Caco-2 (cell line): ENCODE results near the gene P4HA2. TPM values are rescaled to one million over a fixed set of nuclear protein-coding genes. Genes with fewer than 3 reads are reported as not detected.

ENCODE experiments used
- BruUV-seq: library from RNA; stranded (reverse); fragments of 400-500 nt; replicated peaks from 2 replicates; lab custom pipeline; 2021; lab: Mats Ljungman, UMichigan
- CTCF ChIA-PET: fragments of 300-600 bp; sonication (Branson Sonifier 250); formaldehyde crosslinking; loops from one replicate; lab custom pipeline; 2022; ENCODE audit warnings: antibody characterized with exemption; lab: Charles Lee
- POLR2A ChIA-PET: fragments of 300-600 bp; sonication (Branson Sonifier 250); formaldehyde crosslinking; loops from one replicate; lab custom pipeline; 2022; ENCODE audit warnings: antibody characterized with exemption; lab: Charles Lee
- DNase-seq, 2 experiments: peaks; one replicate each; pipeline versions ENCODE4 v3.0.0 to v3.0.0-alpha.2; 2020 to 2022
- H3K27me3 ChIP-seq: replicated peaks from 2 replicates; pipeline ENCODE4 v1.6.0; 2011; ENCODE audit warnings: low read length; ENCODE audit not compliant: control insufficient read depth, insufficient read depth
- H3K36me3 ChIP-seq: 2 replicates; pipeline ENCODE4 v1.5.1; 2011; ENCODE audit warnings: low read length; ENCODE audit not compliant: control insufficient read depth, insufficient read depth
- H3K4me1 ChIP-seq: fragments of 250-450 bp; sonication (Bioruptor Pico); 2 replicates; pipeline ENCODE4 v1.5.1; 2020; ENCODE audit warnings: mild to moderate bottlenecking
- H3K4me3 ChIP-seq: 2 replicates; pipeline ENCODE4 v1.5.1; 2011; ENCODE audit warnings: low read depth, mild to moderate bottlenecking, control low read depth, low read length
- H3K9me3 ChIP-seq: fragments of 250-450 bp; sonication (Bioruptor Pico); 2 replicates; pipeline ENCODE4 v1.5.1; 2020; ENCODE audit warnings: mild to moderate bottlenecking, moderate library complexity
- H3K27ac Mint-ChIP-seq: one replicate; pipeline ENCODE4 v1.8.0; 2022; ENCODE audit warnings: mixed read lengths; ENCODE audit not compliant: unreplicated experiment
- H3K27me3 Mint-ChIP-seq: one replicate; pipeline ENCODE4 v1.8.0; 2022; ENCODE audit warnings: mixed read lengths; ENCODE audit not compliant: insufficient read depth, unreplicated experiment
- H3K36me3 Mint-ChIP-seq: one replicate; pipeline ENCODE4 v1.8.0; 2022; ENCODE audit warnings: mild to moderate bottlenecking, mixed read lengths; ENCODE audit not compliant: insufficient read depth, unreplicated experiment
- H3K4me1 Mint-ChIP-seq: one replicate; pipeline ENCODE4 v1.8.0; 2022; ENCODE audit warnings: low read depth, mixed read lengths; ENCODE audit not compliant: unreplicated experiment
- H3K4me3 Mint-ChIP-seq: one replicate; pipeline ENCODE4 v1.8.0; 2022; ENCODE audit warnings: mild to moderate bottlenecking, moderate library complexity, mixed read lengths; ENCODE audit not compliant: unreplicated experiment
- H3K9me3 Mint-ChIP-seq: one replicate; pipeline ENCODE4 v1.8.0; 2022; ENCODE audit warnings: mixed read lengths; ENCODE audit not compliant: unreplicated experiment
- intact Hi-C: fragments of 100-400 bp; cut with micrococcal nuclease; formaldehyde crosslinking; loops from one replicate; pipeline ENCODE4 v1.10.0; 2022; ENCODE audit not compliant: unreplicated experiment
- total RNA-seq: library from RNA; stranded (reverse); gene quantifications from 2 replicates; pipeline ENCODE4 v1.2.3, GENCODE V29; 2022
- TF ChIP-seq, protein P1 (sequence below), 2 experiments: fragments of 200-600 bp in 1 of 2; IDR thresholded peaks; 1 replicate in 1 of 2; 2 replicates in 1 of 2; pipeline versions ENCODE4 v1.5.1 to v1.8.0; 2011 to 2022; ENCODE audit warnings: antibody characterized with exemption in 1 of 2, control low read depth in 1 of 2, inconsistent platforms in 1 of 2, low read depth in 1 of 2, low read length in 1 of 2, mild to moderate bottlenecking in 1 of 2, moderate library complexity in 1 of 2; ENCODE audit not compliant: insufficient read depth in 1 of 2, severe bottlenecking in 1 of 2, unreplicated experiment in 1 of 2

Gene P4HA2
- total RNA-seq, 1 experiment from 2014 or later = 41.0 TPM

- POLR2A ChIA-PET = no interaction called here
Measured at GRCh38 chr5:132275367-132276220, 47.9 kb upstream of the P4HA2 start.

GRCh38 chr5:132274050-132274792, 46.6 kb upstream of the P4HA2 start:
- H3K4me3 Mint-ChIP-seq = no peak overlapping the region
- no peaks in the 10 kb centered on the region for H3K9me3 Mint-ChIP-seq

More at GRCh38 chr5:132275367-132276220, 47.9 kb upstream of the P4HA2 start:
- TF ChIP-seq, protein P1, sequence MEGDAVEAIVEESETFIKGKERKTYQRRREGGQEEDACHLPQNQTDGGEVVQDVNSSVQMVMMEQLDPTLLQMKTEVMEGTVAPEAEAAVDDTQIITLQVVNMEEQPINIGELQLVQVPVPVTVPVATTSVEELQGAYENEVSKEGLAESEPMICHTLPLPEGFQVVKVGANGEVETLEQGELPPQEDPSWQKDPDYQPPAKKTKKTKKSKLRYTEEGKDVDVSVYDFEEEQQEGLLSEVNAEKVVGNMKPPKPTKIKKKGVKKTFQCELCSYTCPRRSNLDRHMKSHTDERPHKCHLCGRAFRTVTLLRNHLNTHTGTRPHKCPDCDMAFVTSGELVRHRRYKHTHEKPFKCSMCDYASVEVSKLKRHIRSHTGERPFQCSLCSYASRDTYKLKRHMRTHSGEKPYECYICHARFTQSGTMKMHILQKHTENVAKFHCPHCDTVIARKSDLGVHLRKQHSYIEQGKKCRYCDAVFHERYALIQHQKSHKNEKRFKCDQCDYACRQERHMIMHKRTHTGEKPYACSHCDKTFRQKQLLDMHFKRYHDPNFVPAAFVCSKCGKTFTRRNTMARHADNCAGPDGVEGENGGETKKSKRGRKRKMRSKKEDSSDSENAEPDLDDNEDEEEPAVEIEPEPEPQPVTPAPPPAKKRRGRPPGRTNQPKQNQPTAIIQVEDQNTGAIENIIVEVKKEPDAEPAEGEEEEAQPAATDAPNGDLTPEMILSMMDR (IDR thresholded peaks at IDR 0.05; ENCODE audit: insufficient read depth in 1 of 2, low read depth in 1 of 2, low read length in 1 of 2, severe bottlenecking in 1 of 2, unreplicated experiment in 1 of 2) = no peak
- intact Hi-C loops = loop anchor here (5.0 kb wide), 1 partner anchor 222 kb away; no protein-coding TSS in a partner anchor
- DNase-seq = no peak
- no TSS peak for BruUV-seq
- Histone ChIP-seq H3K9me3 (no peaks in the 10 kb centered on the region), H3K4me1 (peaks cover 51% of the 10 kb centered on the region), H3K36me3 (no peaks in the 10 kb centered on the region), H3K4me3 (no peak overlapping the region), H3K27me3 (no peaks in the 10 kb centered on the region)
- peak overlapping the region; percentile 81 for H3K27ac Mint-ChIP-seq
- H3K4me1 Mint-ChIP-seq = peaks cover 52% of the 10 kb centered on the region
- no peaks in the 10 kb centered on the region for H3K27me3 Mint-ChIP-seq
- no peaks in the 10 kb centered on the region for H3K36me3 Mint-ChIP-seq
- H3K9me3 Mint-ChIP-seq = peaks cover 3% of the 10 kb centered on the region
- CTCF ChIA-PET = interaction anchor here (1.3 kb wide), 1 partner anchor 18 kb away, joined by 3 read pairs; no protein-coding TSS in a partner anchor
- H3K4me3 Mint-ChIP-seq = no peak overlapping the region

More at GRCh38 chr5:132274050-132274792, 46.6 kb upstream of the P4HA2 start:
- Mint-ChIP-seq H3K4me1 (peaks cover 44% of the 10 kb centered on the region), H3K36me3 (no peaks in the 10 kb centered on the region), H3K27me3 (no peaks in the 10 kb centered on the region), H3K27ac (no peak overlapping the region)
- H3K9me3 ChIP-seq = no peaks in the 10 kb centered on the region
- TF ChIP-seq, protein P1 (IDR thresholded peaks at IDR 0.05; ENCODE audit: insufficient read depth in 1 of 2, low read depth in 1 of 2, low read length in 1 of 2, severe bottlenecking in 1 of 2, unreplicated experiment in 1 of 2) = no peak
- ChIA-PET CTCF (interaction anchor here (1.2 to 3.5 kb wide), 3 partner anchors 19 to 136 kb away, joined by 3 to 12 read pairs (median 3); partner anchors contain the start of gene SLC22A4), POLR2A (no interaction called here)
- intact Hi-C loops = loop anchor here (5.0 kb wide), 2 partner anchors 37 to 113 kb away; no protein-coding TSS in a partner anchor
- H3K27me3 ChIP-seq = no peaks in the 10 kb centered on the region
- no peaks in the 10 kb centered on the region for H3K36me3 ChIP-seq
- H3K4me3 ChIP-seq = no peak overlapping the region
- peak in 1 of 2 experiments; percentile 28 for DNase-seq
- BruUV-seq = no TSS peak
- H3K4me1 ChIP-seq = peaks cover 45% of the 10 kb centered on the region
